Endodermal cell (in vitro differentiated cells): ENCODE measurements around the gene PREP. TPM values are rescaled to one million over a fixed set of nuclear protein-coding genes. Genes with fewer than 3 reads are reported as not detected.

Experiments used
- DNase-seq: peaks from one replicate; pipeline ENCODE4 v3.0.0-alpha.2; 2017
- H3K27ac ChIP-seq: 2 replicates; pipeline ENCODE4 v1.5.1; 2013; ENCODE audit warnings: mild to moderate bottlenecking, low read depth, low read length, moderate library complexity
- H3K27me3 ChIP-seq: 2 replicates; pipeline ENCODE4 v1.6.1; 2013; ENCODE audit warnings: mild to moderate bottlenecking, low read length, moderate library complexity; ENCODE audit not compliant: insufficient read depth, control insufficient read depth, poor library complexity, severe bottlenecking
- H3K36me3 ChIP-seq: 2 replicates; pipeline ENCODE4 v1.7.0; 2013; ENCODE audit warnings: mild to moderate bottlenecking, low read length, moderate library complexity; ENCODE audit not compliant: control insufficient read depth, insufficient read depth
- H3K4me1 ChIP-seq: one replicate; pipeline ENCODE4 v1.7.0; 2013; ENCODE audit warnings: low read length; ENCODE audit not compliant: control insufficient read depth, insufficient read depth
- H3K4me3 ChIP-seq: 2 replicates; pipeline ENCODE4 v1.5.1; 2013; ENCODE audit warnings: mild to moderate bottlenecking, low read length, moderate library complexity
- H3K9ac ChIP-seq: 2 replicates; pipeline ENCODE4 v1.6.1; 2013; ENCODE audit warnings: mild to moderate bottlenecking, low read length, moderate library complexity; ENCODE audit not compliant: poor library complexity, severe bottlenecking; ENCODE audit errors: extremely low read depth
- H3K9me3 ChIP-seq: 2 replicates; pipeline ENCODE4 v1.6.1; 2013; ENCODE audit warnings: mild to moderate bottlenecking, low read length, moderate library complexity; ENCODE audit not compliant: control insufficient read depth
- H3K27ac Mint-ChIP-seq: 2 replicates; pipeline ENCODE4 v1.8.0; 2020; ENCODE audit warnings: mixed read lengths
- H3K27me3 Mint-ChIP-seq: 2 replicates; pipeline ENCODE4 v1.8.0; 2021; ENCODE audit warnings: mild to moderate bottlenecking, mixed read lengths; ENCODE audit not compliant: insufficient read depth
- H3K36me3 Mint-ChIP-seq: 2 replicates; pipeline ENCODE4 v1.8.0; 2020; ENCODE audit warnings: low read depth, mixed read lengths
- H3K4me1 Mint-ChIP-seq: 2 replicates; pipeline ENCODE4 v1.8.0; 2020; ENCODE audit warnings: mixed read lengths
- H3K4me3 Mint-ChIP-seq: 2 replicates; pipeline ENCODE4 v1.8.0; 2020; ENCODE audit warnings: mild to moderate bottlenecking, moderate library complexity, mixed read lengths
- H3K9me3 Mint-ChIP-seq: 2 replicates; pipeline ENCODE4 v1.8.0; 2020; ENCODE audit warnings: mild to moderate bottlenecking, mixed read lengths
- WGBS, 2 experiments: methylation state at CpG; one replicate each; pipeline versions ENCODE4 v1.1.5 to v1.1.7; 2013; ENCODE audit warnings: missing lambda C conversion rate in 2 of 2, mixed read lengths in 1 of 2; ENCODE audit not compliant: insufficient coverage in 1 of 2, insufficient read length in 1 of 2; 5-methylcytosine and 5-hydroxymethylcytosine counted together
- total RNA-seq, 2 donors: library from RNA; stranded (reverse); fragmentation: NEBNext Ultra II Directional in 1 of 2; extraction: Animal tissue kit (Norgen Biotek cat#: 25700) in 1 of 2; gene quantifications; 2 replicates in 1 of 2; 3 replicates in 1 of 2; pipeline ENCODE4 v1.2.1, GENCODE V29; 2021
- TF ChIP-seq, protein P1 (sequence below): fragments of 200-600 bp; sonication (generic); conservative IDR thresholded peaks from 2 replicates; pipeline ENCODE4 v1.5.0; 2021; ENCODE audit warnings: antibody characterized with exemption, mild to moderate bottlenecking

Gene PREP
- total RNA-seq, 2 donors from 2014 or later = 42.9 to 52.2 TPM

DNA sequence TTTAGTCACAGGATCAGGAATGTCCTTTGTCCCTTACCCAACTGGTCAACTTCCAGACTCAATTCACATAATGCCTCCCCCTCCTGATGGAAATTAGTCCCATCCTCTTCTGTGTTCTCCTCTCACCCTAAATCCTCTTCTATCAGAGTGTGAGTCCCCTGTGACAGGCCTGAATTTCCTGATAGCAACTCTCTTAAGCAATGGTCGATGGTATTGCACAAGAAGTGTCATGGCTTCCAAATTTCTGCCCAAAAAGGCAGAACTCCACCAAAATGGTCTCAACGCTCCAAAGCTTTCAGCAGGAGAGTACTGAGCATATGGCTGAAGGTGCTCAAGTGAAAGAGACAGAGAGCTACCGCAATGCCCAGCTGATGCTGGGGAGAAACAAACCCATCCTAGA, 2.4 kb downstream of the PREP start:
- peaks cover 9% of the 10 kb centered on the region for H3K36me3 ChIP-seq
- Mint-ChIP-seq H3K9me3 (no peaks in the 10 kb centered on the region), H3K4me3 (no peak overlapping the region), H3K27ac (no peak overlapping the region), H3K4me1 (peaks cover 41% of the 10 kb centered on the region), H3K27me3 (peaks cover 9% of the 10 kb centered on the region), H3K36me3 (peaks cover 6% of the 10 kb centered on the region)
- DNase-seq = no peak
- H3K4me3 ChIP-seq = no peak overlapping the region
- TF ChIP-seq, protein P1, sequence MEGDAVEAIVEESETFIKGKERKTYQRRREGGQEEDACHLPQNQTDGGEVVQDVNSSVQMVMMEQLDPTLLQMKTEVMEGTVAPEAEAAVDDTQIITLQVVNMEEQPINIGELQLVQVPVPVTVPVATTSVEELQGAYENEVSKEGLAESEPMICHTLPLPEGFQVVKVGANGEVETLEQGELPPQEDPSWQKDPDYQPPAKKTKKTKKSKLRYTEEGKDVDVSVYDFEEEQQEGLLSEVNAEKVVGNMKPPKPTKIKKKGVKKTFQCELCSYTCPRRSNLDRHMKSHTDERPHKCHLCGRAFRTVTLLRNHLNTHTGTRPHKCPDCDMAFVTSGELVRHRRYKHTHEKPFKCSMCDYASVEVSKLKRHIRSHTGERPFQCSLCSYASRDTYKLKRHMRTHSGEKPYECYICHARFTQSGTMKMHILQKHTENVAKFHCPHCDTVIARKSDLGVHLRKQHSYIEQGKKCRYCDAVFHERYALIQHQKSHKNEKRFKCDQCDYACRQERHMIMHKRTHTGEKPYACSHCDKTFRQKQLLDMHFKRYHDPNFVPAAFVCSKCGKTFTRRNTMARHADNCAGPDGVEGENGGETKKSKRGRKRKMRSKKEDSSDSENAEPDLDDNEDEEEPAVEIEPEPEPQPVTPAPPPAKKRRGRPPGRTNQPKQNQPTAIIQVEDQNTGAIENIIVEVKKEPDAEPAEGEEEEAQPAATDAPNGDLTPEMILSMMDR = no peak
- no peak overlapping the region for H3K27ac ChIP-seq
- H3K4me1 ChIP-seq = peaks cover 8% of the 10 kb centered on the region
- H3K9me3 ChIP-seq = no peaks in the 10 kb centered on the region
- WGBS, 2 experiments = 97% methylated on average over 3 of the region's 3 CpGs
- H3K27me3 ChIP-seq = peaks cover 12% of the 10 kb centered on the region
- H3K9ac ChIP-seq = no peak overlapping the region

DNA sequence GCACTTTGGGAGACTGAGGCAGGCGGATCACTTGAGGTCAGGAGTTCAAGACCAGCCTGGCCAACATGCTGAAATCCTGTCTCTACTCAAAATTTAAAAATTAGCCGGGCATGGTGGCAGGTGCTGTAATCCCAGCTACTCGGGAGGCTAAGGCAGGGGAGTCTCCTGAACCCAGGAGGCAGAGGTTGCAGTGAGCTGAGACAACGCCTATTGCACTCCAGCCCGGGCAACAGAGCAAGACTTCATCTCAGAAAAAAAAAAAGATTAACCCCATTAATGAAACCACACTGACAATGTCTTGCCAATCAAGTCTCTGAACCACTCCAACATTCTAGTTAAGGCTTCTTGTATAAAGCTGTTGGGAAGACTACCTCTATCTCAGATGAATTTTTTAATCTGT, 4.0 kb downstream of the PREP start:
- peaks cover 8% of the 10 kb centered on the region for H3K4me1 ChIP-seq
- Mint-ChIP-seq H3K27ac (no peak overlapping the region), H3K36me3 (peaks cover 15% of the 10 kb centered on the region), H3K9me3 (no peaks in the 10 kb centered on the region), H3K4me1 (peaks cover 41% of the 10 kb centered on the region), H3K4me3 (no peak overlapping the region), H3K27me3 (no peaks in the 10 kb centered on the region)
- 81 to 87% methylated on average over 3 to 5 of the region's 5 CpGs for WGBS, 2 experiments
- H3K9ac ChIP-seq = no peak overlapping the region
- H3K9me3 ChIP-seq = no peaks in the 10 kb centered on the region
- no peaks in the 10 kb centered on the region for H3K27me3 ChIP-seq
- TF ChIP-seq, protein P1 = no peak
- DNase-seq = no peak
- H3K27ac ChIP-seq = no peak overlapping the region
- H3K36me3 ChIP-seq = peaks cover 20% of the 10 kb centered on the region
- no peak overlapping the region for H3K4me3 ChIP-seq

DNA sequence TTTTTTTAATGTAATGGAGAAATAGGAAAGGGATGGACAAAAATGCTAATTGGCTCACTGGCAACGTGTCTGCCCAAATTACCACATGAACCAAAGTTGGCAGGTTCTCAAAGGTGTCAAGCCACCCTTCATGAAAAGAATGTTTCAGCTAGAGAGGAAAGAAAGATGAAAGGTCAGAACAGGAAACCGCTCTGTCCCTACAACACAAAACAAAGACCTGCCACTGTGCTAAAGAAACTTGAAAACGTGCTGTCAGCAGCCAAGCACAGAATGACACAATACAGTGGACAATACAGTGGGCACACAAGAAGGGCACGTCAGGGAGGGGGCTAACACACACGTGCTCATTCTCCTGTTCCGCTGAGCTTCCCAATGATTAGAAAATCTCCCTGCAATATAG, 4.9 kb downstream of the PREP start:
- TF ChIP-seq, protein P1 = no peak
- H3K27me3 Mint-ChIP-seq = no peaks in the 10 kb centered on the region
- Histone ChIP-seq H3K27ac (no peak overlapping the region), H3K36me3 (peaks cover 23% of the 10 kb centered on the region), H3K27me3 (no peaks in the 10 kb centered on the region), H3K9ac (no peak overlapping the region), H3K4me3 (no peak overlapping the region), H3K9me3 (no peaks in the 10 kb centered on the region), H3K4me1 (peaks cover 8% of the 10 kb centered on the region)
- peak; percentile 83 for DNase-seq
- H3K4me1 Mint-ChIP-seq = peaks cover 41% of the 10 kb centered on the region
- 13 to 29% methylated on average over 3 to 6 of the region's 6 CpGs for WGBS, 2 experiments
- H3K36me3 Mint-ChIP-seq = peaks cover 19% of the 10 kb centered on the region
- no peak overlapping the region for H3K4me3 Mint-ChIP-seq
- H3K27ac Mint-ChIP-seq = no peak overlapping the region
- no peaks in the 10 kb centered on the region for H3K9me3 Mint-ChIP-seq
